Dendritic cell treated with granulocyte-macrophage colony-stimulating factor and Interleukin-4, amounts not matched to agents 40 ng/mL and 50 ng/mL, for 4 days (primary cell): ENCODE data around the gene IQSEC1.

Experiments used
- H3K27ac Mint-ChIP-seq: one replicate; pipeline ENCODE4 v1.8.0; 2022; ENCODE audit warnings: mild to moderate bottlenecking, mixed read lengths
- H3K27me3 Mint-ChIP-seq: one replicate; pipeline ENCODE4 v1.8.0; 2022; ENCODE audit warnings: mild to moderate bottlenecking, mixed read lengths
- H3K36me3 Mint-ChIP-seq: one replicate; pipeline ENCODE4 v1.8.0; 2022; ENCODE audit warnings: low read depth, mixed read lengths
- H3K4me1 Mint-ChIP-seq: one replicate; pipeline ENCODE4 v1.8.0; 2022; ENCODE audit warnings: low read depth, mixed read lengths
- H3K4me3 Mint-ChIP-seq: one replicate; pipeline ENCODE4 v1.8.0; 2022; ENCODE audit warnings: mild to moderate bottlenecking, moderate library complexity, mixed read lengths
- H3K9me3 Mint-ChIP-seq: one replicate; pipeline ENCODE4 v1.8.0; 2022; ENCODE audit warnings: mixed read lengths
- intact Hi-C: fragments of 100-400 bp; cut with micrococcal nuclease; formaldehyde crosslinking; loops from one replicate; pipeline ENCODE4 v1.15.0; 2022

The IQSEC1 gene

GRCh38 chr3:12943124-12944021, 129.9 kb downstream of the IQSEC1 start:
- Mint-ChIP-seq H3K9me3 (no peaks in the 10 kb centered on the region), H3K4me1 (peaks cover 58% of the 10 kb centered on the region), H3K4me3 (no peak overlapping the region), H3K27ac (no peak overlapping the region), H3K36me3 (peaks cover 94% of the 10 kb centered on the region), H3K27me3 (no peaks in the 10 kb centered on the region)
- intact Hi-C loops = no loop called here

- H3K36me3 Mint-ChIP-seq = peaks cover 97% of the 10 kb centered on the region
- intact Hi-C loops = no loop called here
- H3K27ac Mint-ChIP-seq = no peak overlapping the region
- no peak overlapping the region for H3K4me3 Mint-ChIP-seq
- H3K4me1 Mint-ChIP-seq = peaks cover 43% of the 10 kb centered on the region
- no peaks in the 10 kb centered on the region for H3K27me3 Mint-ChIP-seq
- no peaks in the 10 kb centered on the region for H3K9me3 Mint-ChIP-seq
These were observed 131.7 kb downstream of the IQSEC1 start for GRCh38 chr3:12941495-12942023.

- intact Hi-C loops = no loop called here
- peaks cover 98% of the 10 kb centered on the region for H3K36me3 Mint-ChIP-seq
- no peak overlapping the region for H3K27ac Mint-ChIP-seq
- peaks cover 37% of the 10 kb centered on the region for H3K4me1 Mint-ChIP-seq
- no peak overlapping the region for H3K4me3 Mint-ChIP-seq
- H3K9me3 Mint-ChIP-seq = no peaks in the 10 kb centered on the region
- H3K27me3 Mint-ChIP-seq = no peaks in the 10 kb centered on the region
These were observed 132.4 kb downstream of the IQSEC1 start for GRCh38 chr3:12940854-12941253.

GRCh38 chr3:12939137-12939536, 134.1 kb downstream of the IQSEC1 start:
- Mint-ChIP-seq H3K27ac (no peak overlapping the region), H3K36me3 (peaks cover 100% of the 10 kb centered on the region), H3K4me1 (peaks cover 37% of the 10 kb centered on the region)

GRCh38 chr3:12938258-12938711, 134.9 kb downstream of the IQSEC1 start:
- intact Hi-C loops = no loop called here
- H3K4me1 Mint-ChIP-seq = peaks cover 45% of the 10 kb centered on the region
- H3K9me3 Mint-ChIP-seq = no peaks in the 10 kb centered on the region
- H3K4me3 Mint-ChIP-seq = no peak overlapping the region
- H3K27me3 Mint-ChIP-seq = no peaks in the 10 kb centered on the region
- H3K27ac Mint-ChIP-seq = no peak overlapping the region
- H3K36me3 Mint-ChIP-seq = peaks cover 100% of the 10 kb centered on the region

More at GRCh38 chr3:12939137-12939536, 134.1 kb downstream of the IQSEC1 start:
- Mint-ChIP-seq H3K4me3 (no peak overlapping the region), H3K27me3 (no peaks in the 10 kb centered on the region), H3K9me3 (no peaks in the 10 kb centered on the region)
- intact Hi-C loops = no loop called here

GRCh38 chr3:12935861-12936830, 137.1 kb downstream of the IQSEC1 start:
- Mint-ChIP-seq H3K27ac (no peak overlapping the region), H3K4me3 (no peak overlapping the region), H3K27me3 (no peaks in the 10 kb centered on the region), H3K4me1 (peaks cover 43% of the 10 kb centered on the region), H3K9me3 (no peaks in the 10 kb centered on the region), H3K36me3 (peaks cover 100% of the 10 kb centered on the region)
- intact Hi-C loops = no loop called here

GRCh38 chr3:12935023-12935860, 138.0 kb downstream of the IQSEC1 start:
- Mint-ChIP-seq H3K4me1 (peaks cover 34% of the 10 kb centered on the region), H3K4me3 (no peak overlapping the region), H3K9me3 (no peaks in the 10 kb centered on the region), H3K27me3 (no peaks in the 10 kb centered on the region), H3K27ac (no peak overlapping the region), H3K36me3 (peaks cover 100% of the 10 kb centered on the region)
- intact Hi-C loops = no loop called here

- Mint-ChIP-seq H3K36me3 (peaks cover 100% of the 10 kb centered on the region), H3K9me3 (no peaks in the 10 kb centered on the region), H3K4me3 (no peak overlapping the region), H3K27ac (no peak overlapping the region), H3K27me3 (no peaks in the 10 kb centered on the region), H3K4me1 (peaks cover 26% of the 10 kb centered on the region)
- intact Hi-C loops = no loop called here
These were observed 138.8 kb downstream of the IQSEC1 start for GRCh38 chr3:12934431-12934830.

GRCh38 chr3:12933901-12934300, 139.3 kb downstream of the IQSEC1 start:
- Mint-ChIP-seq H3K36me3 (peaks cover 100% of the 10 kb centered on the region), H3K4me3 (no peak overlapping the region), H3K4me1 (peaks cover 24% of the 10 kb centered on the region), H3K9me3 (no peaks in the 10 kb centered on the region), H3K27ac (no peak overlapping the region), H3K27me3 (no peaks in the 10 kb centered on the region)
- intact Hi-C loops = no loop called here

- Mint-ChIP-seq H3K4me3 (no peak overlapping the region), H3K36me3 (peaks cover 100% of the 10 kb centered on the region), H3K4me1 (peaks cover 24% of the 10 kb centered on the region), H3K27ac (no peak overlapping the region), H3K27me3 (no peaks in the 10 kb centered on the region), H3K9me3 (no peaks in the 10 kb centered on the region)
- intact Hi-C loops = no loop called here
These were observed 140.5 kb downstream of the IQSEC1 start for GRCh38 chr3:12932754-12933153.

- no peaks in the 10 kb centered on the region for H3K27me3 Mint-ChIP-seq
- no peak overlapping the region for H3K4me3 Mint-ChIP-seq
- H3K27ac Mint-ChIP-seq = no peak overlapping the region
- intact Hi-C loops = no loop called here
- peaks cover 100% of the 10 kb centered on the region for H3K36me3 Mint-ChIP-seq
- no peaks in the 10 kb centered on the region for H3K9me3 Mint-ChIP-seq
- peaks cover 24% of the 10 kb centered on the region for H3K4me1 Mint-ChIP-seq
These were observed 140.9 kb downstream of the IQSEC1 start for GRCh38 chr3:12932347-12932746.

GRCh38 chr3:12931273-12931905, 141.8 kb downstream of the IQSEC1 start:
- Mint-ChIP-seq H3K4me3 (no peak overlapping the region), H3K27ac (no peak overlapping the region)

GRCh38 chr3:12929801-12930200, 143.4 kb downstream of the IQSEC1 start:
- Mint-ChIP-seq H3K36me3 (peaks cover 100% of the 10 kb centered on the region), H3K4me1 (peaks cover 17% of the 10 kb centered on the region), H3K27ac (no peak overlapping the region), H3K27me3 (no peaks in the 10 kb centered on the region), H3K4me3 (no peak overlapping the region), H3K9me3 (no peaks in the 10 kb centered on the region)
- intact Hi-C loops = no loop called here

More at GRCh38 chr3:12931273-12931905, 141.8 kb downstream of the IQSEC1 start:
- Mint-ChIP-seq H3K27me3 (no peaks in the 10 kb centered on the region), H3K4me1 (peaks cover 24% of the 10 kb centered on the region), H3K9me3 (no peaks in the 10 kb centered on the region), H3K36me3 (peaks cover 100% of the 10 kb centered on the region)
- intact Hi-C loops = no loop called here
